ENCODE measurements around the gene LMCD1.

LMCD1 gene

DNA sequence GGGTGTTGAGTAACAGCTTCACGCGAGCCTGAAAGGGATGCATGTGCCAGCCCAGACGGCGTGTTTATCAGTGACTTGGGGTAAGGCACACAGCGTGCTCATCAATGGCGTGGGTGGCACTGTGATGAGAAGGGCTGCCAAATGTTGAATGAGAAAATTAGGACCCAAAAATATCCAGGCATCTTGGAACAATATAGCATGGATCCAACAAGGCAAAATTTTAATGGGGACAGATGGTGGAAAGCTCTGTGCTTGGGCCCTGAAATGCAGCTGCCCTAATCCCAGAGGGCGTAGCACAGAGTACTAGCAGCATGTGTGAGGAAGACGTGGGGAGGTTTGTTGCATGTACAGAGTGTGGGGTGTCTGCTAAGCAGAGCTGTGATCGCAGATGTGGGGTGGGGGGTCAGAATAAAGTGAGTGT lies 94.1 kb downstream of the LMCD1 start:
- no peak for DNase-seq

DNA sequence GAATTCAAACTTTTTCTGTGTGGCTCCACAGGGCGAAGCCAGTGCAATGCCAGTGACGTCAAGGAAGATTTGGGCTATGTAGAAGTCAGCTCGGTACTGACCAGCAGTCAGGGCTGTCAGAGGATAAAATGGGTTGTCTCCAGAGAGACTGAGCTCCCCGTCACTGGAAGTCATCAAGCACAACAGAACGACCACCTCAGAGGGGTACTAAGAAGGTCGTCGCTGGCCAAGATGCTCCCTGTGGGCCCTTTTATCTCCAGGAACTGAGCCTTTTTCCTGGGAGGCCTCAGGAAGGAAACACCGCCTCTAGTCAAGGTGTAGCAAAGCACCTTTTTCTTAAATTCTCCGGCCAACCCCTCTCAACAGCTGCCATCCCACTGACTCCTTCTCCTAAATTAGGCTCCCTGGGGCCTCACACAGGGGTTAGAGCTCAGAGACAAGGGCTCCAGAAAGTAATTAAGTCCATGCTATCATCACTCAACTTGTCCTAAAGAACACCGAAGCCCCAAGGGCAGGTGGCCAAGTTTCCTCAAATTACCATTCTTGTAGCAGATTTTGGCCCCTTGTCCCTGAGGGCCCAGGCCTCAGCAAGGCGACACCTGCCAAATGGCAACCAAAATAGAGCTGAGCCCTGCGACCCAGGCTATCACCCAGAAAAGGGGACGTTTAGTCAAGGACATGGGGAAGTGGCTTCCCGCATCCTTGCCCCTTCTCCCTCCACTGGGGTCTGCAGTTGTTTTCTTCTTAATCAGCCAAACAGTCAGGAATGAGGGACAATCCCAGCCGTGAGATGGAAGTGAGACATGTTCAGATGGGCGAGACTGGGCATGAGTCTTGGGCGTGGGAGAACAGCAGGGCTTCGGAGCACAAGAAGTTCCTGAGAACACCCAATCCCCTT lies 94.9 kb downstream of the LMCD1 start:
- DNase-seq, result no peak

DNA sequence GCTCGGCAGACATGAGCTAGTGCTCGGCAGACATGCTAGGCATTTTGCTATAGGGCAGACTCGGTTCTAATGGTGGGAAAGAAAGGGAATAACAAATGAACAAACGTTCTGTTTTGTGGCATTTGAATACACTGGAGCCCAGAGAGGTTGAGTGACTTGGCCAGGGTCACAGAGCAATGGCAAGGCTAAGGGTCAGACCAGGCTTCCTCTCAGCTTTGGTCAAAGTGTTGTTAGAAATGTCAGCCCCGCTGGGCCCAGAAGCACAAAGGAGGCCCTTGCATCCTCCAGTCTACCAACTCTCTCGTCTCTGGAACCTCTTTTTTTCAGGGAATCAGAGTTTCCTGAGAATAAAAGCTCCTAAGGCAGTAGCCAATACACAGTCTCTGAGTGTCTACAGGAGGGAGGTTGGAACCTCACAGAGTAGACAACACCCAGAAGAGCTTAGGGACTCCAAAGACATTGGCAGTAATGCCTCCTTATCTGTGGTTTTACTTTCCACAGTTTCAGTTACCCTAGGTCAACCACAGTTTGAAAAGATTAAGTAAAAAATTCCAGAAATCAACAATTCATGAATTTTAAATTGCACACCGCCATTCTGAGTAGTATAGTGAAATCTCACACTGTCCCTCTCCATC lies 95.7 kb downstream of the LMCD1 start:
- no peak for DNase-seq

DNA sequence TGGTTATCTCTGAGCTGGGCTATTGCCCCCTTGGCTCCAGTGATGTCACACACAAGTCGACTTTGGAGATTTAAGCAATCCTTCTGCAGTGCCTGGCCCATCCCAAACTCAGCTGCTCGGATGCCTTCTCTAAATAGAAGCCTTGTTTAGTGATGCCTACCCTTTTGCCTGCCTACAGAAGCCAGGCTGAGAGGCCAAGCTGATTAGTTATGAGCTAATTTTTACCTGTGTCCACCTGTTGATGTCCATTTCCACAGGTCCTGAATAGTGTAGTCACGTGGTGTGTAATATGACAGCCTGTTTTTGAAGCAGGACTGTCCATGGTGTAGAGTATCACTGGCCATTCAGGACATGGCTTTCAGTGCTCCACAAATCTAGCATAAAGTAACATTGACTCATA lies 97.5 kb downstream of the LMCD1 start:
- no peak for DNase-seq

DNA sequence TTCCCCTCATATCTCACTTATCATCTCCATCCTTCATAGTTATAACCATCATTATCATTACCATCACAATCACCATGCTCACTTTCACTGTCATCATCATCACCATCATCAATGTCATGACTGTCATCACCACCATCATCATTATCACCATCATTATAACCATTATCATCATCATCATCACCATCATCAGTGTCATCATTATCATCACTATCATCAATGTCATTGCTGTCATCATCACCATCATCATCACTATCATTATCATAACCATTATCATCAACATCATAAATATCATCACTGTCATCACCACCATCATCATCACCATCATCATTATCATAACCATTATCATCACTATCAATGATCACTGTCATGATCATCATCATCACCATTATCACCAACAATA lies 98.8 kb downstream of the LMCD1 start:
- no peak for DNase-seq

DNA sequence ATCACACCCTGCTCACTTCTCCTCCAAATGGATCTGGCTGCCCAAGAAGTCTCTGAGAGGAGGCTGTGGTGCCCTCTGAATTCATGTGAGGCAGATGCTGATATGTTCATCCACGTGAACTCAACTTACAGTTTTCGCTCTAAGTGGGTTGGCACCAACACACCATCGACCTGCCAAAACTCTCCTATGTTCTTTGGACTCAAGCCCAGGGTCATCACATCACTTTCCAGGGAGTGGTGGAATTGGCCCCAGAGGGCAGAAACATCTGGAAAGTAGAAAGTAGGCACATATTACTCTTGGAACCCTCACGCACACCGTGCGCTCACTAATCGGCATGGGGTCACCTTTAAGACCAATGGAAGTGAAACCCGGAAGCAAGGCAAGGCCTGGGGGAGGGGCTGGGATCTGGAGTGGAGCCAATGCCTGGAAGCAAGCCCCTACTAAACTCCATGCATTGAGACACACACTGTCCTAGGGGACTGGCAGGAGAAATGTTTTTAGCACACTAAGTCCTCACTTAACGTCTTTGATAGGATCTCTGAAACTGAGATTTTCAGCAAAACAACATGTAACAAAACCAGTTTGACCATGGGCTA lies 101.6 kb downstream of the LMCD1 start:
- no peak for DNase-seq

DNA sequence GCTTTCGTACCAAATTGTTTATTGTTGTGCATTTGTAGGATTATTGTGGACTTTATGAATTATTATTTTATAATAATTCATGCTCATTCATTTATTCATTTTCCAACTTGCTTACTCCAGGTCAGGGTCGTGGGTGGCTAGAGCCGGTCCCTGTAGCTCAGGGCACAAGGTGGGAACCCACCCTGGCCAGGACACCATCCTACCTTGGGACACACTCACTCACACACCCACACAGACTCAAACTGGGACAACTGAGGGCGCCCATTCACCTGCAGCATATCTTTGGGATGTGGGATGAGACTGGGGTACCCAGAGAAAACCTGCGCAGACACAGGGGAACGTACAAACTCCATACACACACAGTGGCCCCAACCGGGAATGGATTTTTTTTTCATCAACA lies 102.4 kb downstream of the LMCD1 start:
- no peak for DNase-seq

DNA sequence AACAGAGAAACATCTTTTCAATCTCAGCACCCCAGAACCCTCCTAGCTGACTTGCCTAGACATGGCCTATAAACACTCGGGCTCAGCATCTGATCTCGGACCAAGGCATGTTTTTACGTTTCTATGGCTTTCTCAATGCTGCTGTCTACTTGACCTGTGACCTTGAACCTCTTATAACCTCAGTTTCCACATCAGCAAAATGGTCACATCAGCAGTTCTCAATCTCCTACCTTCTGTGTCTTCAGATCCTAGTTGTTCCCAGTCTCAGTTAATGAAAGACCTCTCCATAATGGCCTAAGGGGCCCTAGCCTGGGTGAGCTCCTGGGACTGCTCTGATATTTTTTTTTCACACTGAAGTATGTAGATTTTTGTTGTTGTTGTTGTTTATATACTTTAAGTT lies 103.4 kb downstream of the LMCD1 start:
- DNase-seq, result no peak

DNA sequence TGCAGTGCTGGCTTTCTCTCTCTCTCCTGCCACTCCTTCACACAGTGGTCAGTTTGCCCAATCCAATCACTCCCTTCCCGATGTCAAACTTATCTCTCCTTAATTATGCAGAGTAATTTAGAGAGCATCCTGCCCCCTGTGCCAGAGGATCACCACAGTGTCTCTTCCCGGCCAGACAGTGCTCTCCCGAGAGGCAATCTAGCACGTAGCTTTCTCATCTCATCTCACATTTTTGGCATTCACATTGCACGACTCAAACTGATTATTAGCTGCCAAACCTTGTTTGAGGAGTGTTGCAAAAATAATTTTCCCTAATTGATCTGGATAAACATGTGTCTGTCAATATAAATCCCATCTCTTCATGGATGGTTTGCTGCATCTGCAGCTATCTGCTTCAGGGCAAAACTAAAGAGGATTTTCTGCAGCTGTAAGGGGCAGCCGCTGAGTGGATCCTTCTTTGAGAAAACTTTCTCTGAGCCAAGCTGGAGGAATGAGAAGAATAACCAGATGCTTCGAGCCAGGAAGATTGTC lies 105.1 kb downstream of the LMCD1 start:
- DNase-seq, result no peak

DNA sequence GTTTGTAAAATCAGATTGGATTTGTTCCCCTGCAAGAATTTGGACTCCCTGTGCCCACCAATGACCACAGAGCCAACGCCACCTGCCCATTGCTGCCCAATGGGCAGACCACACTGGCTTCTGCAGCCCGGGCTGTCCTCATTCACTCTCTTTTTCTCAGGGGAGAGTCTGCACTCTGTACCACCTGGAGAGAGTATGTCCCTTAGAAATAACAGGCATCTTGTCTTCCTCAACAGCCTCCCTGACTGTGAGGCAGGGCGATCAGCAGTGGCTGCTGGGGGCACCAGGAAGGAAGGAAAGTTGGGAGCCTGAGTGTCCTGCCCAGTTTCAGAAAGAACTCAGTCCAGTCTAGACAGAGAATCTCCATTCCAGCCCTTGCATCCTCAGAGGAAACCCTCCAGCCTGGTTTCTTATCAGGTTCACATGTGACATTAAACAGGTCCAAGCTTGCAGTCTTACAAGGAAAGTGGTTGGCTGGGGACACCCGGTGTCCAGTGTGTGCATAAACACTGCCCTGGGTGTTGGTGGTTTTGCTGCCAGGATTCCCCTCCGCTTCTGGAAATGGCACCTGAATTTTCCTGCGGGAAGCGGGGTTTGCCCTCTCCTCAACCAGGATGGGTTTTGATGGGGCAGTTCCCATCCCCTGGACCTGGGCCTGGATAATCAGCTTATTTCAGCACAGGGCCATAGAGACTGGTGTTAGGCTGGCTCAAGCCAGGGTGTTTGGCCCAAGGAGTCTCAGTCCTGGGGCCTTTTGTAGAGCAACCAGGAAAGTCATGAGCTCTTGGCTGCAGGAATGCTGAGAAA lies 105.8 kb downstream of the LMCD1 start:
- DNase-seq, result peak; percentile 46

DNA sequence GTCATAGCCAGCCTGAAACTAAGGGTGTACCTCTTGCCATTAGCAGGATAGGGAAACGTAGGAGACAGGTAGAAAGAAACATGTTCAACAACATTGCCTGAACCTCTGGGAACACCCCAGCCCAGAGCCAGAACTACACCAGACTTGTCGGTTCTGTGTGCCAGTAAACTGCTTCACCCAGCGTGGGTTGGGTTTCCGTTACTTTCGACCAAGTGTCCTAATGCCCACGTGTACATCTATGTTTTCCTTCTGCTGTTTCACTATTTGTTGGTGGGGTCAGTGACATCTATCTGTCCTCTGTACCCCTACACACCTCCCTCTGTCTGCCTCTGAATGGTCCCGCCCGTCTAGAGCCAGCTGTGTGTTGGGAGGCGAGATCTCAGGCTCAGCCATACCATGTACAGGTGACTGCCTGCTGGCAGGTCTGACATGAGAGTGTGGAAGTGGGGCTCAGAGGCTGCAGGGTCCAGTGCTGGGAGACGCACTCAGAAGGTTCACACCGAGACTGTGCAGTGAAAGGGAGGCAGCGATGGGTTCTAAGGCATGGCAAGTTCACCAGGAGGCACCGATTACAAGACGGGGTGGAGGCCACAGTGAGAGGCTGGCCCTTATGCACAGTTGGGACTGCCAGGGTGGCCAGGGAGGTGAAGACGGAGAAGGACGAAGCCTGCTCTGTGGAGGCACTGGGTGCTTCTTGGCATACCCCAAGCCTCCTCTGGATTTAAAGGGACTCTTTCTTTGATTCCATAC lies 106.6 kb downstream of the LMCD1 start:
- no peak for DNase-seq

DNA sequence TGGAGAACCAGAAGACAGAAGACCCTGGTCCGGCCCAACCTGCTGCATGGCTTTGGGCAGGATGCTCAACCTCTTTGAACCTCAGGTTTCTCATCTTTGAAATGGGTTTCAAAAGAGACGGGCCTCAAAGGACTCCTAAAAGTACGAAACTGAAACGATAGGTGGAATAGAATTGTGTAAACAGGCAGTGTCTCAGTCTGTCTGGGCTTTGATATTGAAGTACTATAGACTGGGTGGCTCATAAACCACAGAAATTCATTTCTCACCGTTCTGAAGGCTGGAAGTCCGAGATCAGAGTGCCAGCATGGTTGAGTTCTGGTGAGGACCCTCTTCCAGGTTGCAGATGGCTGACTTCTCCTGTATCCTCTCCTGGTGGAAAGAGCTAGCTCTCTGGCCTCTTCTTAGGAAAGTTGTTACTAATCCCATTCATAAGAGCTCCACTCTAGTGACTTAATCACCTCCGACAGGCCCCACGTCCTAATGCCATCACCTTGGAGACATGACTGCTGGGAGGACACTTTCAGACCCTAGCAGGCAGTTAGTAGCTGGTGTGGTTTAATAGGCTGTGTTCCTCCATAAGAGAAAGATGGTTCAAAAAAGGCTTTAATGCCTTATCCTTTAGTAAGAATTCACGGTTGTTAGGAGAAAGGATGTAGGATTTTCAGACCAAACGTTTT lies 107.3 kb downstream of the LMCD1 start:
- no peak for DNase-seq

DNA sequence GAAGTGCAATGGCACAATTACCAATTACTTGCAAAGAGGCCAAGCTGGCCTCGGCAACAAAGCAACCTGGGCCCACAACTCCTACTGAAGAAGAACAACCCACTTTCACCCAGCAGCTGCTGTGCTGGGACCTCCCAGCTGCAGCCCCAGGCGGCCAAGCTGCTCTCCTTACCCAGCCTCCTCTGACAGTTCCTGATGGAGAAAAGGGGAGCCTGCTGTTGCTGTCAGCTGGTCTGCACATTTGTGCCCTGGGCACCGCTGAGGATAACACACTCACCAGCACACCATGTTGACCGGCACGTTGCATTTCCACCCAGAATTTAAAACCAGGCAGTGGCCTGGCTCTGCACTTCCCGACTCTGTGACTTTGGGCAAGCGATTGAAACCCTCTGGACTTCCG lies 109.3 kb downstream of the LMCD1 start:
- no peak for DNase-seq

DNA sequence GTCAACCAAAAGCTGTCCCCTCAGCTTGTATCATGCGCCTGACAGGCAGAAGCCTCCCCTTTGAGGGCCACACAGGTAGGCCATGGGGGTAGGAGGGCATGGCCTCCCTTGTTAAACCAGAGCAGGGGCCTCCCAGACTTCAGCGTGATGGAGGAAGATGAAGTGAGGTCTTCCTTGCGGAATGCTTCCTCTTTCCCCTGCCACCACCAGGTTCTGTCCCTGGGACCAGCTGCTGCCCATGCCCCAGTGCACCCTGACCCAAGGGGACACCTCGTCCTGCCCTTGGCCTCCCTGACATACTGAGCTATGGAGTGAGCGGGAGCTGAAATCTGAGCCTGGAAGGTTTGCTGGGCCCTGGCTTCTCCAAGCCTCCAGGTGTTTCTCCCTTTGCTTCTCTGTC lies 116.3 kb downstream of the LMCD1 start:
- DNase-seq, result no peak

DNA sequence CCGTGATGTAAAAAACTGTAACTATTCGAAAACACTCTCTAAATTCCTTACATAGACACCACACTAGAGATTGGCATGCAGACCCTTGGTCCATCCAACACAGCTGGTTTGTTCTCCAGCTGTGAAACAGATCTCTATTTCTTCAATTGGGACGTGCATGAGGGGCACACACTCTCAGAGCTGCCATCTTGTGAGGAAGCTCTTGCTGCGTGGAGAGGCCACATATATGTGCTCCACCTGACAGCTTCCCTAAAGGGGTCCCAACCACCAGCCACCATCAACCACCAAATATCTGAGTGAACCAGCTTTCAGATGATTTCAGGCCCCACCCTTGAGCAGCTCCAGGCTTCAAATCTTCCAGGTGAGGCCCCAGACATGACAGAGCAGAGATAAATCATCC lies 117.3 kb downstream of the LMCD1 start:
- no peak for DNase-seq

DNA sequence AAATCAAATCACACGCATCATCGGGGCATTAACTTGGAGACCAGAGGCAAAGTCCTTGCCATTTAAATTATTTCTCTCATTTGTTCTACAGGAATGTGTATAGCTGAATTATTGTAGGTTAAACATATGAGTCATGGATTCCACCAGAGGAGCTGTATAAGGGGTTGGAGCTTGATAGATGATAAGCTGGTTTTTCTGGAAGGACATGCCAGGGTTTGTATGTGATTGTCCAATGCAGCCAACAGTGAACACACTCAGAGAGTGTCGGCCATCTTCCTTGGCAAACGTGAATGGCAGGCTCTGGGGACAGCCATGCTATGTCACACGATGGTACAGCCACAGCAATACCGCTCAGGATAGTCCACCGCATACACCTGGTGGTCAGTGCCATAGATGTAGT lies 117.9 kb downstream of the LMCD1 start:
- DNase-seq, result no peak

DNA sequence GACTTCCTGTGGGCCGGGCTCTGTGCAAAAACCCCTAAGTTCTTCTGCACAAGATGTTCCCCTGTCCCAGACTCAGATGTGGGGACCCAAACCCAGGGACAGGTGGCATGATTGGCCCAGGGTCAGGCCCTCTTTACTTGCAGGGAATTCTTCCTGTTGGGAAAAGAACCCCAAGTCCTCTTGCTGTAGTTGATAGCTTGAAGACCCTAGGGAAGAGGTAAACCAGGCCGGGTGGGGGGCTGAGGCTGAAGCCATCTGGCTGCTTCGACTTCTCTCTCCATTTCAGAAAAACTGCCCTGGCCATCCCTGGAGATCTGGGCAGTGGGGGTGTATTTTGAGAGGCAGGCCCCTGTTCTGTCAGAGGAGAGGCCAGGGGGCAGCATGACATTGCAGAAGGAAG lies 119.5 kb downstream of the LMCD1 start:
- DNase-seq, result no peak

DNA sequence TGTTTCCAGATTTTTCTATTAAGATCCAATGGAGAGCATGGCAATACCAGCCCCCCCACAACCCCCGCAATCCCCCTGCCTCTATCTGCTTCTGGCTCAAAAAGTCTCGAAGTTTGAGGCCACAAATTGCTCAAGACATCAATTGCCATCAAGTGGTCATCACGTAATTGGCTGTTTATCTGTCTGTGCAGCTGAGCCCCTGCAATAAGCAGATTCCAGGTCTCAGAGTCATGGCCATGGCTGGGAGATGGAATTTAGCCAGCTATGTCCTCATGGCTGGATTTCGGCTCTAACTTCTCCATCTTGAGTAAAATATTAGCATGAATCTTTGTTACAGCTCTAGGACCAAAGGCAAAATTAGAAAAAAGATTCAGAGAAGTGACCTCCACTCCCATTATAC lies 120.2 kb downstream of the LMCD1 start:
- no peak for DNase-seq

DNA sequence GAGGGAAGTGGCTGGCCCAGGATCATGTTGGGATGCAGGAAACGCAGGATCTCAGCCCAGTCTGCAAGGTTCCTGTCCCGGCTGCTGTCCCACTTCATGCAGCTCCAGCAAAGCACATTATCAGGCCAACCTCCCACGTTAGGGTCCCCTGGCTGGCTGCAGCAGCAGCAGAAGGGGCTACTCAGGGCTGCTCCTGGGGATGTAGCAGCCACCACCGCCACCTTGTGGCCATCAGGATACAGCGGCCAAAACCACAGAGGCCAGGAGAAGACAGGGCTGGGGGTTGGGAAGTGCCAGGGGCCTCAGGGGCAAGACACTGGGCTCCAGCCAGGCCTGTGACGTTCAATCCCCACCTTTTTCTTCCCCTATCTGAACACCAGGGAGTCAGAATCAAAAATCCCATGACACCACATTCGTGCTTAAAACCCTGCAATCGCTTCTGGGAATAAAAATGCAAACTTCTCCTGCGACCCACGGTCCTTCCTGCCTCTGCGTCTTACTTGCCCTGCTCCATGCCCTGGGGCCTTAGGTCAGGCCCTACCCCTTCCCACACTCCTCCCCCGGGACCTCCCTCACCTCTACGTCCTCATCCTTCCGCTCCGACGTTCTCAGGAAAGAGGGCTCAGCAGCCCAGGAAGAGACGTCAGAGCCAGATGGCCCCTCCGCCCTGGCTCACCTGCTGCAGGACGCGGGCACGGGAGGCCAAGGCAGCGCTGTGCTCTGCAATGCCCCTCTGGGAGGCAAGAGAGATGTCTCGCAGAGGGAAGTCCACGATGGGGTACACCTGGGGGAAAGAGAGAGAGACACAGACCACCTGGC lies 121.5 kb downstream of the LMCD1 start:
- DNase-seq, result peak; percentile 59

DNA sequence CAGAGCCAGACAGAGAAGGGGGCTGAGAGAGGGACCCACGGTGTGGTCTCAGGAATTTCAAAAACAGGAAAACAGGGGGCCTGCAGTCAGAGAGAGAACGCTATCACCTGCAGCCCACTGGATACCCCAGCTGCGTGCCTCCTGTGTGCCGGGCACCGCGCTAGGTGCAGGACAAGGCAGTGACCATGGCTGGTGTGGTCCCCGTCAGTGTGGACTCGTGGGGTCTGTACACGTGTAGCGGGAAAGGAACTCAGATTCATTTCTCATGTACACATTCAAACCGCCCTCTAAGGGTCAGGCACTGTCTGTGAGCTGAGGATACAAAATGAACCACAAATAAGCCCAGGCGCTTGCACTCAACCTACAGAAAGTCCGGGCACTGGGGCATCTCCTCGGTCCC lies 122.1 kb downstream of the LMCD1 start:
- no peak for DNase-seq

Measured in midbrain (tissue), 1 donor.